ENCODE measurements around the gene LIMCH1.

The LIMCH1 gene

DNA sequence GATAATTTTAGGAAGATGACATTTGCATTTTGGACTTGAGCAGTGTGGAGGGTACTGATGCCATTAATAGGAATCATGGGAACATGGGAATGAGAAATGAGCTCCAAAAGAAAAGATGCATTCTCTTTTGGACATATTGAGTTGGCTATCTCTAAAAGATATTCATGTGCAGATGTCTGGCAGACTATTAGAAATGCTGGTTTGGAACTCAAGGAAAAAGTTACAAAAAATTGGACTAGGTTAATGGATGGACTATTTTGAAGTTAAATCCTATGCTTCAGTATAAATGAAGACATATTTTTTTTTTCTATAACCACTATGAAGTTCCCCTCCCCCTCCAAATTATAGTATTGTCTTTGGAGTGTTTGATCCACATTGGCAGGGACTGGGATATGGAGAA lies 3.6 kb upstream of the LIMCH1 start:
- no peak overlapping the region for H3K4me3 ChIP-seq (ENCODE audit: low read length)
- no peaks in the 10 kb centered on the region for H3K4me1 ChIP-seq (ENCODE audit: control insufficient read depth, insufficient read depth, low read length)
- no peaks in the 10 kb centered on the region for H3K27me3 ChIP-seq (ENCODE audit: control insufficient read depth, insufficient read depth, low read length)
- no peaks in the 10 kb centered on the region for H3K9me3 ChIP-seq (ENCODE audit: control insufficient read depth, low read length)
- H3K9ac ChIP-seq (ENCODE audit: low read length), result no peak overlapping the region
- H3K36me3 ChIP-seq (ENCODE audit: control insufficient read depth, insufficient read depth, low read length), result no peaks in the 10 kb centered on the region

DNA sequence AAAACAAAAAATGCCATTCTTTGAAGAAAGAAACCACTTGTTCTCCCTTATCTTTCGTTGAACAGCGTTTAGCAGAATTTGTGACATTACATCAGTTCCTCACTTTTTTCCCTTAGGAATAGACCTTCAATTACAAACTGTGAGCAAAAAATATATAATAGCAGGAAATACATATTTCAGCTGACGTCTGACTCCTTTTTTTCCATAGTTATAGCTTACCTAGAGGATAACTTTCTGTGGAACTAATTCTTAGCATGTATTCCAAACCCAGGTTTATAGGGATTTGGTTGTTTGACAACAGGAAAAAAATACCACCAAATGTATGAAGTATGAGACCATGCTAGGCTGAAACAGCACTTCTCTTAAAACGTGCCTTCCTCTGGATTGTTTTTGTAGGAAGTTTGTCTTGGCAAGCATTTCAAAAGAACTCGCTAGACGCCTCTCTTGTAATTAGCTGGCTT lies 2.0 kb upstream of the LIMCH1 start:
- no peaks in the 10 kb centered on the region for H3K9me3 ChIP-seq (ENCODE audit: control insufficient read depth, low read length)
- no peaks in the 10 kb centered on the region for H3K4me1 ChIP-seq (ENCODE audit: control insufficient read depth, insufficient read depth, low read length)
- H3K9ac ChIP-seq (ENCODE audit: low read length), result no peak overlapping the region
- H3K36me3 ChIP-seq (ENCODE audit: control insufficient read depth, insufficient read depth, low read length), result no peaks in the 10 kb centered on the region
- H3K27me3 ChIP-seq (ENCODE audit: control insufficient read depth, insufficient read depth, low read length), result no peaks in the 10 kb centered on the region
- H3K4me3 ChIP-seq (ENCODE audit: low read length), result no peak overlapping the region

DNA sequence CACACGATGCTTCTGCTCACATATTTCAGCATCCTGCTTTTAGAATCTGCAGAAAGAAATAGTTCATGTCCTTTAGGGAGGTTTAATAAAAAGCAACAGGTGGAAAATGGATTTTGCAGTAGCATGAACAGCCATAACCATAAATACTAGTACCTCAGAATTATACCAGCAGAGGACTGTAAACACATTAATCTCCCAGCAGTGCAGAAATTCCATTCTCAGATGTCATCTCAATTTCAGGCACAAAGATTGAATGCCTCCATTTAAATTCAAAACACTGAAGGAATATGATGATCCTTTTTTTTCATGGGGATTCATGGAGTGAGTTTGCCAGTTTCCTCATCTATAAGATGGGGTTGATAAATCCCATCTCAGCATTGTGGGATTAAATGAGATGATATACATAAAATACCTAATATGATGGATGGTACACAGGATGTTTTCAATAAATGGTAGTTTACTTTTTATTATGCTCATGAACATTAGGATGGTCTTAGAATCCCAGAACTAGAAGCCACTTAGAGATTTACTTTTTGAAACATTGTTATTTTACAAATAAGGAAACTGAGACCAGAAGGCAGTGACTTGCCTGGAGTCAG lies 566 bp upstream of the LIMCH1 start:
- H3K9me3 ChIP-seq (ENCODE audit: control insufficient read depth, low read length), result no peaks in the 10 kb centered on the region
- H3K4me3 ChIP-seq (ENCODE audit: low read length), result no peak overlapping the region
- no peaks in the 10 kb centered on the region for H3K4me1 ChIP-seq (ENCODE audit: control insufficient read depth, insufficient read depth, low read length)
- H3K9ac ChIP-seq (ENCODE audit: low read length), result no peak overlapping the region
- no peaks in the 10 kb centered on the region for H3K27me3 ChIP-seq (ENCODE audit: control insufficient read depth, insufficient read depth, low read length)
- H3K36me3 ChIP-seq (ENCODE audit: control insufficient read depth, insufficient read depth, low read length), result no peaks in the 10 kb centered on the region

DNA sequence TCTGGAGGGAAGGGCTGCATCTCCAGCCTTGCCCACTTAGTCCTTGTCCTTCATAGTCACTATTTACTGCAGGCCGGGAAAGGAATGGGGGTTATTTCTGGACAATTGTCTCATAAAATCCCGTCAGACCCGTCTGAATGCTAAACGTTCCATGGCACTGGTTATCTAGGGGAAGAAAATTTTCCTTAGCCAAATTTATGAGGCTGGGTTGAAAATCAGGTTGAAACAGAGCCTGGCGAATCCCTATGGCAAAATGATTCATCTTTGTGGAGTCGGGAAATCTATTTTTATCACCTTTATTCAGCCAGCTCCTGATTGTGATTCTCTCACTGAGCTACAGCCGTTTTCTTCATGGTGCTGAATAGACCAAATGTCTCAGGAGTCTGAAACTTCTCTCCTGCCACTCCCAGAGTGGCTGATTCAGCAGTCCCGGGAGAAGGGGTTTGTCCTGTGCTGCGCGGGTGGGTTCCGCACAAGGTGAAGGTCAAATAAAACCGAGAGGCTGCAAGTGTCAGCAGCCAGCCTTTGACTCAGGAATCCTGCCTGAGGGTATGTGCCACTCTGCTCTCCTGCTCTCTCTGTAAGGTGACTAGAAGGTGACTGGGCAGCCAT lies 1.0 kb downstream of the LIMCH1 start:
- no peaks in the 10 kb centered on the region for H3K27me3 ChIP-seq (ENCODE audit: control insufficient read depth, insufficient read depth, low read length)
- no peak overlapping the region for H3K4me3 ChIP-seq (ENCODE audit: low read length)
- no peaks in the 10 kb centered on the region for H3K4me1 ChIP-seq (ENCODE audit: control insufficient read depth, insufficient read depth, low read length)
- no peaks in the 10 kb centered on the region for H3K9me3 ChIP-seq (ENCODE audit: control insufficient read depth, low read length)
- H3K9ac ChIP-seq (ENCODE audit: low read length), result no peak overlapping the region
- H3K36me3 ChIP-seq (ENCODE audit: control insufficient read depth, insufficient read depth, low read length), result no peaks in the 10 kb centered on the region

DNA sequence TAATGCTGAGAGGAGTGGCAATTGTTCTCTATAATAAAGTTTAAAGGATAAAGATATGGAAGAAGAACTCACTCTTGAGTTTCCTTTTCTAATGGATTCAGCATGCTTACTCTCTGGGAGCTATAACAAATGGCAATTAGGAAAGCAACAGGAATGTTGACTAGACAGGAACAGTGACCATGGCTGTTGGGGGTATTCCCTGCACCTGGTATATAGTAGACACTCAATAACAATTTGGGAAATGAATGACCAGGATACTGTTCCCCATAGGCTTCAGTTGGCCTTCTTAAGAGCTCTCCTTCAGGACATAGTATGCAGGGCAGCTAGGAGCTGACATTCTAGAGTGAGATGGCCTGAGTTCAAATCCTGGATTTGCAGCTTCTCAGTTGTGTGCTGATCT lies 1.8 kb downstream of the LIMCH1 start:
- H3K4me1 ChIP-seq (ENCODE audit: control insufficient read depth, insufficient read depth, low read length), result no peaks in the 10 kb centered on the region
- H3K9ac ChIP-seq (ENCODE audit: low read length), result no peak overlapping the region
- H3K9me3 ChIP-seq (ENCODE audit: control insufficient read depth, low read length), result no peaks in the 10 kb centered on the region
- H3K27me3 ChIP-seq (ENCODE audit: control insufficient read depth, insufficient read depth, low read length), result no peaks in the 10 kb centered on the region
- no peak overlapping the region for H3K4me3 ChIP-seq (ENCODE audit: low read length)
- H3K36me3 ChIP-seq (ENCODE audit: control insufficient read depth, insufficient read depth, low read length), result no peaks in the 10 kb centered on the region

DNA sequence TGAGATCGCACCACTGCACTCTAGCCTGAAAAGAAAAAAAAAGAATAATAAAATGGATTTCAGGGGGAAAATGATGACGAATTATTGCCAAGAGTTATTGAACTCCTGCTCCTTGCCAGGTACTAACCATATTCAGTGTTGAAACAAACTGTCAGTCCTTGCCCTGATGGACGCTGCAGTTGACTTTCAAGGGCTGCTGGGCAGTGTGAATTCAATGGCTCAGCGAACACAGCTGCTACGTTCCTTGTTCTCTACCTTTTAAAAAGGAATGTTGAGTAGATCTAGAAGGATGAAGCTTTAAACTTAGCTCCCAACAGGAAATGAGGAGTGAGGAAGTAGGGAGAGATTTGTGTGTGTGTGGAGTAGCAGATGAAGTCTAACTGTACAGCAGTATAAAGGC lies 2.7 kb downstream of the LIMCH1 start:
- Histone ChIP-seq H3K9ac (ENCODE audit: low read length) (no peak overlapping the region), H3K27me3 (ENCODE audit: control insufficient read depth, insufficient read depth, low read length) (no peaks in the 10 kb centered on the region), H3K36me3 (ENCODE audit: control insufficient read depth, insufficient read depth, low read length) (no peaks in the 10 kb centered on the region), H3K9me3 (ENCODE audit: control insufficient read depth, low read length) (no peaks in the 10 kb centered on the region), H3K4me1 (ENCODE audit: control insufficient read depth, insufficient read depth, low read length) (no peaks in the 10 kb centered on the region), H3K4me3 (ENCODE audit: low read length) (no peak overlapping the region)

DNA sequence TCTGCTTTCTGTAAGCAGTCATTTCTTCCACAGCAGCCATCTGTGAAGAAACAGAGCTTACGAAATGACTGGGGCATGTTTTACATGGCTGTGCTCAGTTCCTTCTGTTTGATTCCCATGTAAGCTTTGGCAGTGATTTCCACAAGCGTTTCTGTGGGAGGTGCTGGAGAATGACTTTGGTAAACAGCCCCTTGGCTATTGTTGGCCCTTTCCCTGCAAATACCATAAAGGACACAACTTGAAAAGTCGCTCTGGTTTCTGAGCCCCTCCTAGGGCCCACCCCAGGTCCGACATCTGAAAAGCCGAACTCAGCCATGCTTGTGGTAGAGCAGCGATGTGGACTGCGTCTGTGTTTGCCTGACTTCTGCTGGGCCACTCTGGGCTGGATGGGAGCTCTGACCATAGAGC lies 3.7 kb downstream of the LIMCH1 start:
- H3K9me3 ChIP-seq (ENCODE audit: control insufficient read depth, low read length), result no peaks in the 10 kb centered on the region
- no peaks in the 10 kb centered on the region for H3K36me3 ChIP-seq (ENCODE audit: control insufficient read depth, insufficient read depth, low read length)
- no peak overlapping the region for H3K4me3 ChIP-seq (ENCODE audit: low read length)
- no peaks in the 10 kb centered on the region for H3K27me3 ChIP-seq (ENCODE audit: control insufficient read depth, insufficient read depth, low read length)
- no peak overlapping the region for H3K9ac ChIP-seq (ENCODE audit: low read length)
- H3K4me1 ChIP-seq (ENCODE audit: control insufficient read depth, insufficient read depth, low read length), result no peaks in the 10 kb centered on the region

DNA sequence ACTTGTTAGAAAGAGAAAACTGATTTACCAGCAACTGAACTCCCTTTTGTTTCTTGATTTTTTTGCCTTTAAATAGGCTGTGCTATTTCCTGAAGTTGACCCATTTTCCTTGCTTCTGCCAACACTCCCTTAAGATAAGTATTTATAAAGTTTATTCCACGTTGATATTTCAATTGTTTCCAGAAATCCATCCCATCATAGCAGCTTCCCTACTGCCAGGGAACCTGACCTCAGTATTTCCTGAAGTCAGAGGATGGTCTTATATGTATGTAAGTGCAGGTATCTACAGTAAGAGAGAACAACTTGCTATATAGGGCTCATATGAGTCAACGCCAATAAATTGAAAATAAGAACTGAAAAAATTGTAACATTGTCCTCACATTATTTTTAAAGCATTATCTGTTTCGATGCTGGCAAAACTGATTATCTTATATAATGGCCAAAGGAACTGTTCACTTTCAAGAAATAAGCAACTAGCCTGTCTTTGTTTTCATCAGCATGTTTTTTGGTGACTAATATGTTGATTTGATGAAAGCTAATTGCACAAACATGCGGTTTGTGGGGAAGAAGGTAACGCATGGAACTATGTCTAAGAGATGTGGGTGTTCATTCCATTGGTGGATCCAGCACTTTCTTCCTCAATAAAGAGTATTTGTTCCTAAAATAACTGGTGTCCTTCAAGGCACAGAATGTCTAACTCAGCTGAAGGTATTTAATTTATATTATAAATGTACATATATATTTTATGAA lies 4.7 kb downstream of the LIMCH1 start:
- Histone ChIP-seq H3K36me3 (ENCODE audit: control insufficient read depth, insufficient read depth, low read length) (no peaks in the 10 kb centered on the region), H3K4me1 (ENCODE audit: control insufficient read depth, insufficient read depth, low read length) (no peaks in the 10 kb centered on the region), H3K9ac (ENCODE audit: low read length) (no peak overlapping the region), H3K4me3 (ENCODE audit: low read length) (no peak overlapping the region), H3K9me3 (ENCODE audit: control insufficient read depth, low read length) (no peaks in the 10 kb centered on the region), H3K27me3 (ENCODE audit: control insufficient read depth, insufficient read depth, low read length) (no peaks in the 10 kb centered on the region)

DNA sequence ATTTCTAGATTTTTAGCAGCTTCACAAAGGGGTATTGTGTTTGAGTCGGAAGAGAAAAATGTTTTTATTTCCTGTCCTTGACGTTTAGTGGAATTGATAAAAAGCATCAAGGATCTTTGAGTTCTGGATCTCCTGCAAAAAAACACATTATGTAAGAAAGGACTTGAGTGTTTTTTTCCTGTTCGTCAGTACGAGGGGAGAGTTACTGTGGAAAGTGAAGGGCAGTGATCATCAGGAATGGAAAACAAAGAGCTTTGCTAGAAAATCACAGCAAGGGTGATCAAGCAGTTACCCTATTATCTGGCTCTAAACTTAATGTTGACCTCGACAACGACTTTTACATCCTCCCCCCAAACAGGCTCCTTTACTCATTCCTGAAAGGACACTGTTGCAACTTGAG lies 7.3 kb downstream of the LIMCH1 start:
- Histone ChIP-seq H3K4me1 (ENCODE audit: control insufficient read depth, insufficient read depth, low read length) (no peaks in the 10 kb centered on the region), H3K27me3 (ENCODE audit: control insufficient read depth, insufficient read depth, low read length) (no peaks in the 10 kb centered on the region), H3K4me3 (ENCODE audit: low read length) (no peak overlapping the region), H3K9me3 (ENCODE audit: control insufficient read depth, low read length) (no peaks in the 10 kb centered on the region), H3K36me3 (ENCODE audit: control insufficient read depth, insufficient read depth, low read length) (no peaks in the 10 kb centered on the region), H3K9ac (ENCODE audit: low read length) (no peak overlapping the region)

DNA sequence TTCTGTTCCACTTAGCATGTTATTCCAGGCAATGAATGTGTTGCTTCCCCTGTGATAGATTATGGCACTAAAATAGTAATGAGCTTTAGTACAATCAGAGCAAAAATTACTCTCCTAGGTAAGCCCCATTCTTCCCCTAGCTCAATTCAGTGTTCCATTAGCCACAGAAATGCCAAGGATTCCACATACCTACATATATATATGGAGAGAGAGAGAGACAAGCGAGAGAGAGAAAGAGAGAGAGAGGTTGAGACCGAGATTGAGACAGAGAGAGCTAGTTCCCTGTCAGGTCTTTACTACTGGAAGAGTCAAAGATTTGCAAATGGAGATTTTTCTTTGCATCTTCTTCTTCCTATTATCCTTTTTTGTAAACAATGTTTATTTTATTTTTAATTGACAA lies 8.7 kb downstream of the LIMCH1 start:
- Histone ChIP-seq H3K9ac (ENCODE audit: low read length) (no peak overlapping the region), H3K4me3 (ENCODE audit: low read length) (no peak overlapping the region), H3K27me3 (ENCODE audit: control insufficient read depth, insufficient read depth, low read length) (no peaks in the 10 kb centered on the region), H3K9me3 (ENCODE audit: control insufficient read depth, low read length) (no peaks in the 10 kb centered on the region), H3K36me3 (ENCODE audit: control insufficient read depth, insufficient read depth, low read length) (no peaks in the 10 kb centered on the region), H3K4me1 (ENCODE audit: control insufficient read depth, insufficient read depth, low read length) (no peaks in the 10 kb centered on the region)

DNA sequence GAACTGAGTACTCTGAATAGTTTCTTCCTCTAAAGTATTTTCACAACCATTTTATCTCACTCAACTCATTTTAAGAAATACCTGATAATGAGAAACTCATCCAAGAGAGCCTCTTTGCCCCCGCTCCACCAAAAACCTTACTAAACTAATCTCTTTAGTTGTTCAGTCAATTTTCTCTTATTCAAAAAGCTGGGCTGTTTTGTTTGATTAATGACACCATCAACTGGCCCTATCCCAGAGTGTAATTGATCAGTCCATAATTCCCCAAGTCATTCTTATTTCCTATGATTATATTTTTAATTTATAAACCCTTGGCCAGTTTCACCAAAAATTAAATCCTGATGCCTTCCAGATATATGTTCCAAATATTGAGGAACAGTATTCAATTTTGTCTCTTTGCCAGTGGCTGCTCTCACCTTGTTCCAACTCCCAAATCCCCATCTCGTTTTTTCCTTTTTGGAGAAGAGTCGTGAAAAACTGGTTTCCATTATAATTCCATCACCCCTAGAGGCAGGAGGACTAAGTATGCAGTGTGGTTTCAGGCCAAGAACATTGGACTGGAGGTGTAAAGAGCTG lies 10.4 kb downstream of the LIMCH1 start:
- Histone ChIP-seq H3K27me3 (ENCODE audit: control insufficient read depth, insufficient read depth, low read length) (no peaks in the 10 kb centered on the region), H3K4me1 (ENCODE audit: control insufficient read depth, insufficient read depth, low read length) (no peaks in the 10 kb centered on the region), H3K9me3 (ENCODE audit: control insufficient read depth, low read length) (no peaks in the 10 kb centered on the region), H3K4me3 (ENCODE audit: low read length) (no peak overlapping the region), H3K36me3 (ENCODE audit: control insufficient read depth, insufficient read depth, low read length) (no peaks in the 10 kb centered on the region), H3K9ac (ENCODE audit: low read length) (no peak overlapping the region)

DNA sequence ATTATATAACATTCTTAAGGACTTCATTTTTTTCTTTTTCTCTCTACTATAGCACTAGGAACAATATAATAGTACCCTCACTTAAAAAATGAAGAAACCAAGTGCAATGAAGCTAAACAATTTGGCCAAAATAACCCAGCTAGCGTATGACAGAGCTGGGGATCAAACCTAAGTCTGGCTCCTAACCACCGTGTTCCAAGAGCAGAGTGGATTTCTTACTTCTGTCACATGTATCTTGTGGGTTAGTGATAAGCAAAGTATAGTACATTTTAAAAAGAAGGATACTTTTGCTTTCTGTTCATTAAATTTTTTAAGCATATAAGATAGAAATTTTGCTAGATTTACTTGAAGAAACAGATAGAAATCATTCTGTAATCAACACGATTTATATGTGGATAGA lies 11.5 kb downstream of the LIMCH1 start:
- Histone ChIP-seq H3K4me3 (ENCODE audit: low read length) (no peak overlapping the region), H3K9me3 (ENCODE audit: control insufficient read depth, low read length) (no peaks in the 10 kb centered on the region), H3K9ac (ENCODE audit: low read length) (no peak overlapping the region), H3K4me1 (ENCODE audit: control insufficient read depth, insufficient read depth, low read length) (no peaks in the 10 kb centered on the region), H3K27me3 (ENCODE audit: control insufficient read depth, insufficient read depth, low read length) (no peaks in the 10 kb centered on the region), H3K36me3 (ENCODE audit: control insufficient read depth, insufficient read depth, low read length) (no peaks in the 10 kb centered on the region)
